Left lung (tissue), 10 donors: ENCODE results near the gene GIMAP4. TPM values are rescaled to one million over a fixed set of nuclear protein-coding genes. Genes with fewer than 3 reads are reported as not detected.
A peak's percentile ranks its signal among the peaks of the same experiment; 100 is the strongest.

ENCODE experiments used
- ATAC-seq: fragments of 200-7000 bp; cut with Tn5 transposase; one replicate; pipeline ENCODE4 v1.9.1; 2020; ENCODE audit warnings: moderate library complexity
- DNase-seq, 4 donors: peaks; one replicate each; pipeline ENCODE4 v3.0.0-alpha.2; 2013 to 2020
- H3K27ac ChIP-seq, 2 donors: fragments of 200-600 bp; sonication (generic) in 1 of 2; one replicate each; pipeline versions ENCODE4 v1.5.0 to v1.8.0; 2020 to 2021
- H3K27me3 ChIP-seq, 2 donors: fragments of 200-600 bp; sonication (generic) in 1 of 2; one replicate each; pipeline versions ENCODE4 v1.5.0 to v1.8.0; 2020 to 2021
- H3K36me3 ChIP-seq, 2 donors: fragments of 200-600 bp; sonication (generic) in 1 of 2; one replicate each; pipeline versions ENCODE4 v1.5.0 to v1.8.0; 2020 to 2021
- H3K4me1 ChIP-seq, 2 donors: fragments of 200-600 bp; one replicate each; pipeline ENCODE4 v1.8.0; 2021
- H3K4me3 ChIP-seq, 2 donors: fragments of 200-600 bp; sonication (generic) in 1 of 2; one replicate each; pipeline versions ENCODE4 v1.5.0 to v1.8.0; 2020 to 2021; ENCODE audit warnings: mild to moderate bottlenecking in 1 of 2
- H3K9me3 ChIP-seq, 2 donors: fragments of 200-600 bp; sonication (generic) in 1 of 2; one replicate each; pipeline versions ENCODE4 v1.5.0 to v1.8.0; 2020 to 2021
- CTCF ChIP-seq, 2 donors: fragments of 200-600 bp; sonication (generic) in 1 of 2; IDR thresholded peaks; one replicate each; pipeline versions ENCODE4 v1.5.0 to v1.8.0; 2021; ENCODE audit warnings: antibody characterized with exemption in 2 of 2
- intact Hi-C, 2 donors: fragments of 100-400 bp; cut with DNase I; formaldehyde crosslinking; loops; one replicate each; pipeline versions ENCODE4 v1.11.2 to v1.14.2; 2022
- polyA plus RNA-seq, 6 donors: library from polyadenylated mRNA; unstranded; fragments of 120-200 nt; gene quantifications; one replicate each; pipeline ENCODE4 v1.2.1, GENCODE V29; 2013; ENCODE audit not compliant: insufficient read length in 6 of 6
- total RNA-seq, 2 donors: library from RNA; stranded (reverse); fragmentation: NEBNext Ultra II Directional; extraction: Animal tissue kit (Norgen Biotek cat#: 25700); gene quantifications; one replicate each; pipeline ENCODE4 v1.2.1, GENCODE V29; 2021
- donor health status: DM: no; HTN: yes; CAD: no.
- donor health status: DM: no; HTN: no; CAD: no.

Gene GIMAP4
- total and polyA plus RNA-seq, 8 donors = 31.3 to 108 (median 73.1) TPM

GRCh38 chr7:150560486-150560885, 6.7 kb upstream of the GIMAP4 start:
- H3K27me3 ChIP-seq = no peaks in the 10 kb centered on the region
- TF ChIP-seq CTCF (IDR thresholded peaks at IDR 0.05) = no peak
- intact Hi-C loops = no loop called here
- H3K4me3 ChIP-seq = no peak overlapping the region
- peaks cover 0 to 35% of the 10 kb centered on the region in 2 donors for H3K9me3 ChIP-seq
- ATAC-seq (no peak), DNase-seq (no peak)
- no peak overlapping the region for H3K27ac ChIP-seq
- H3K36me3 ChIP-seq = no peaks in the 10 kb centered on the region
- H3K4me1 ChIP-seq = peaks cover 0 to 19% of the 10 kb centered on the region in 2 donors

GRCh38 chr7:150562919-150563318, 4.3 kb upstream of the GIMAP4 start:
- TF ChIP-seq CTCF (IDR thresholded peaks at IDR 0.05) = no peak
- Histone ChIP-seq H3K4me3 (no peak overlapping the region), H3K27me3 (no peaks in the 10 kb centered on the region), H3K4me1 (peaks cover 0 to 10% of the 10 kb centered on the region in 2 donors), H3K27ac (no peak overlapping the region), H3K9me3 (peaks cover 0 to 35% of the 10 kb centered on the region in 2 donors), H3K36me3 (no peaks in the 10 kb centered on the region)
- no peak for ATAC-seq
- intact Hi-C loops = no loop called here
- DNase-seq = no peak

- Histone ChIP-seq H3K4me1 (peaks cover 0 to 12% of the 10 kb centered on the region in 2 donors), H3K9me3 (peaks cover 0 to 30% of the 10 kb centered on the region in 2 donors), H3K36me3 (no peaks in the 10 kb centered on the region), H3K27ac (peak overlapping the region in 1 of 2 donors; percentile 2), H3K4me3 (no peak overlapping the region), H3K27me3 (no peaks in the 10 kb centered on the region)
- TF ChIP-seq CTCF (IDR thresholded peaks at IDR 0.05) = no peak
- intact Hi-C loops = no loop called here
- DNase-seq (no peak), ATAC-seq (no peak)
Observed at GRCh38 chr7:150564006-150564405, 3.2 kb upstream of the GIMAP4 start.

GRCh38 chr7:150564566-150564965, 2.6 kb upstream of the GIMAP4 start:
- ATAC-seq (no peak), DNase-seq (no peak)
- peaks cover 0 to 26% of the 10 kb centered on the region in 2 donors for H3K9me3 ChIP-seq
- H3K36me3 ChIP-seq = no peaks in the 10 kb centered on the region
- intact Hi-C loops = no loop called here
- no peak overlapping the region for H3K4me3 ChIP-seq
- TF ChIP-seq CTCF (IDR thresholded peaks at IDR 0.05) = no peak
- peak overlapping the region in 1 of 2 donors; percentile 2 for H3K27ac ChIP-seq
- H3K4me1 ChIP-seq = peaks cover 0 to 17% of the 10 kb centered on the region in 2 donors
- H3K27me3 ChIP-seq = no peaks in the 10 kb centered on the region

- peaks cover 0 to 19% of the 10 kb centered on the region in 2 donors for H3K9me3 ChIP-seq
- H3K27ac ChIP-seq = no peak overlapping the region
- DNase-seq (no peak), ATAC-seq (no peak)
- H3K27me3 ChIP-seq = no peaks in the 10 kb centered on the region
- TF ChIP-seq CTCF (IDR thresholded peaks at IDR 0.05) = no peak
- no peaks in the 10 kb centered on the region for H3K36me3 ChIP-seq
- H3K4me1 ChIP-seq = peaks cover 0 to 24% of the 10 kb centered on the region in 2 donors
- intact Hi-C loops = no loop called here
- no peak overlapping the region for H3K4me3 ChIP-seq
Observed at GRCh38 chr7:150565239-150565638, 2.0 kb upstream of the GIMAP4 start.
